Mesothelial cell of epicardium (in vitro differentiated cells): ENCODE data around the gene PPP1R9A. TPM values are rescaled to one million over a fixed set of nuclear protein-coding genes. Genes with fewer than 3 reads are reported as not detected.

Source experiments
- DNase-seq, 2 experiments: peaks; one replicate each; pipeline ENCODE4 v3.0.0; 2021; ENCODE audit warnings: low spot score in 2 of 2; ENCODE audit not compliant: unreplicated experiment in 2 of 2
- H3K27ac Mint-ChIP-seq: 2 replicates; pipeline ENCODE4 v1.8.0; 2021; ENCODE audit warnings: mixed read lengths
- H3K27me3 Mint-ChIP-seq: 2 replicates; pipeline ENCODE4 v1.8.0; 2021; ENCODE audit warnings: low read depth, mixed read lengths
- H3K36me3 Mint-ChIP-seq: 2 replicates; pipeline ENCODE4 v1.8.0; 2021; ENCODE audit warnings: mixed read lengths
- H3K4me1 Mint-ChIP-seq: 2 replicates; pipeline ENCODE4 v1.8.0; 2021; ENCODE audit warnings: mixed read lengths
- H3K4me3 Mint-ChIP-seq: 2 replicates; pipeline ENCODE4 v1.8.0; 2021; ENCODE audit warnings: mild to moderate bottlenecking, moderate library complexity, mixed read lengths
- H3K9me3 Mint-ChIP-seq: 2 replicates; pipeline ENCODE4 v1.8.0; 2021; ENCODE audit warnings: mixed read lengths
- CTCF ChIP-seq: fragments of 200-600 bp; sonication (generic); IDR thresholded peaks from one replicate; pipeline ENCODE4 v1.5.0; 2021; ENCODE audit warnings: antibody characterized with exemption; ENCODE audit not compliant: unreplicated experiment
- total RNA-seq: library from RNA; stranded (reverse); gene quantifications from 3 replicates; pipeline ENCODE4 v1.2.1, GENCODE V29; 2021

Gene PPP1R9A
- total RNA-seq, 1 donor from 2014 or later: 39.3 TPM

- no peak overlapping the region for H3K4me3 Mint-ChIP-seq
- DNase-seq: no peak
- peaks cover 3% of the 10 kb centered on the region for H3K4me1 Mint-ChIP-seq
- no peak for TF ChIP-seq CTCF
- H3K9me3 Mint-ChIP-seq: no peaks in the 10 kb centered on the region
- no peaks in the 10 kb centered on the region for H3K27me3 Mint-ChIP-seq
- no peak overlapping the region for H3K27ac Mint-ChIP-seq
- H3K36me3 Mint-ChIP-seq: peaks cover 11% of the 10 kb centered on the region
Measured at GRCh38 chr7:95110707-95111106, 203.3 kb downstream of the PPP1R9A start.

GRCh38 chr7:95113590-95113989 is 206.2 kb downstream of the PPP1R9A start:
- DNase-seq: no peak
- H3K27ac Mint-ChIP-seq: no peak overlapping the region
- H3K27me3 Mint-ChIP-seq: no peaks in the 10 kb centered on the region
- H3K4me3 Mint-ChIP-seq: no peak overlapping the region
- no peak for TF ChIP-seq CTCF
- H3K9me3 Mint-ChIP-seq: no peaks in the 10 kb centered on the region
- H3K4me1 Mint-ChIP-seq: peaks cover 1% of the 10 kb centered on the region
- peaks cover 17% of the 10 kb centered on the region for H3K36me3 Mint-ChIP-seq

GRCh38 chr7:95126053-95126709 is 218.8 kb downstream of the PPP1R9A start:
- Mint-ChIP-seq H3K9me3 (peaks cover 29% of the 10 kb centered on the region), H3K4me3 (no peak overlapping the region), H3K27ac (no peak overlapping the region), H3K36me3 (peaks cover 33% of the 10 kb centered on the region), H3K27me3 (no peaks in the 10 kb centered on the region), H3K4me1 (no peaks in the 10 kb centered on the region)
- DNase-seq: no peak
- TF ChIP-seq CTCF: no peak

- DNase-seq: no peak
Measured at GRCh38 chr7:95132500-95132899, 225.1 kb downstream of the PPP1R9A start.

GRCh38 chr7:95139922-95140321 is 232.5 kb downstream of the PPP1R9A start:
- no peak for DNase-seq
- no peak overlapping the region for H3K4me3 Mint-ChIP-seq
- no peak for TF ChIP-seq CTCF
- peaks cover 7% of the 10 kb centered on the region for H3K36me3 Mint-ChIP-seq
- peaks cover 27% of the 10 kb centered on the region for H3K9me3 Mint-ChIP-seq
- H3K4me1 Mint-ChIP-seq: no peaks in the 10 kb centered on the region
- no peak overlapping the region for H3K27ac Mint-ChIP-seq
- no peaks in the 10 kb centered on the region for H3K27me3 Mint-ChIP-seq

More at GRCh38 chr7:95132500-95132899, 225.1 kb downstream of the PPP1R9A start:
- TF ChIP-seq CTCF: no peak
- H3K4me3 Mint-ChIP-seq: no peak overlapping the region
- peaks cover 31% of the 10 kb centered on the region for H3K9me3 Mint-ChIP-seq
- no peaks in the 10 kb centered on the region for H3K4me1 Mint-ChIP-seq
- H3K27me3 Mint-ChIP-seq: no peaks in the 10 kb centered on the region
- peaks cover 38% of the 10 kb centered on the region for H3K36me3 Mint-ChIP-seq
- no peak overlapping the region for H3K27ac Mint-ChIP-seq
